Thyroid gland (tissue), 4 donors: ENCODE results near the gene SPDYC.

Experiments used
- POLR2A ChIP-seq, 2 donors: fragments of 450-650 bp; IDR thresholded peaks; one replicate each; pipeline ENCODE4 v1.6.1; 2017; ENCODE audit warnings: antibody characterized with exemption in 2 of 2, mild to moderate bottlenecking in 2 of 2, moderate library complexity in 1 of 2
- TF ChIP-seq, protein P1 (sequence below), 6 experiments: fragments of 200-600 bp in 3 of 6; fragments of 450-650 bp in 3 of 6; sonication (generic) in 3 of 6; IDR thresholded peaks; one replicate each; pipeline ENCODE4 v1.5.1; 2016 to 2019; ENCODE audit warnings: antibody characterized with exemption in 6 of 6, mild to moderate bottlenecking in 2 of 6, inconsistent platforms in 1 of 6, moderate library complexity in 1 of 6

DNA sequence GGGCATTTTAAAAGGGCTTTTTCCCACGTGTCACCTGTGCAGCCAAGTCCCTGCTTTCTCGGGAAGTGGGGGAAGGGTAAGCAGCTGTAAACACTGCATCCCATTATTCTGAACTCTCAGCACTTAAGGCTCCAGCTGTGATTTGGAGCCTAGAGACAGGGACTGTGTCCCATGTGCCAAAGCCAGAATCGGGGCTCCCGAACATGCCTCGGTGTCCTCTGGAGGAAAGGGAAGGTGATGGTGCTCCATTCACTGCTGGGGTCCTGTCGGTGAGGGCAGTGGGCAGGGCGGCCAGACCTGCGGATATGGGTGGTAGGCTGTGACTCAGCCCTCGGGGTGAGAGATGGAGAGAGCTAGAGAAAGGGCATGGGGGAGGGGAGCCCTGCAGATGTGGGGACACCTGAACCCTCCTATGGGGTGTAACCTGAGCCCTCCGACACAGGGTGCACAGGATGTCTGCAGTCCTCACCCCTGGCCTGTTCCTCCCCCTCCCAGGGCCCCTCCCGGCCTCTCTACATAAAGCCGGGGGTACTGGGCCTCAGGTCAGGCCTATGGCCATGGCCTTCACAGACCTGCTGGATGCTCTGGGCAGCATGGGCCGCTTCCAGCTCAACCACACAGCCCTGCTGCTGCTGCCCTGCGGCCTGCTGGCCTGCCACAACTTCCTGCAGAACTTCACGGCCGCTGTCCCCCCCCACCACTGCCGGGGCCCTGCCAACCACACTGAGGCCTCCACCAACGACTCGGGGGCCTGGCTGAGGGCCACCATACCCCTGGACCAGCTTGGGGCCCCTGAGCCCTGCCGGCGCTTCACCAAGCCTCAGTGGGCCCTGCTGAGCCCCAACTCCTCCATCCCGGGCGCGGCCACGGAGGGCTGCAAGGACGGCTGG lies 43.5 kb downstream of the SPDYC start:
- TF ChIP-seq, protein P1, sequence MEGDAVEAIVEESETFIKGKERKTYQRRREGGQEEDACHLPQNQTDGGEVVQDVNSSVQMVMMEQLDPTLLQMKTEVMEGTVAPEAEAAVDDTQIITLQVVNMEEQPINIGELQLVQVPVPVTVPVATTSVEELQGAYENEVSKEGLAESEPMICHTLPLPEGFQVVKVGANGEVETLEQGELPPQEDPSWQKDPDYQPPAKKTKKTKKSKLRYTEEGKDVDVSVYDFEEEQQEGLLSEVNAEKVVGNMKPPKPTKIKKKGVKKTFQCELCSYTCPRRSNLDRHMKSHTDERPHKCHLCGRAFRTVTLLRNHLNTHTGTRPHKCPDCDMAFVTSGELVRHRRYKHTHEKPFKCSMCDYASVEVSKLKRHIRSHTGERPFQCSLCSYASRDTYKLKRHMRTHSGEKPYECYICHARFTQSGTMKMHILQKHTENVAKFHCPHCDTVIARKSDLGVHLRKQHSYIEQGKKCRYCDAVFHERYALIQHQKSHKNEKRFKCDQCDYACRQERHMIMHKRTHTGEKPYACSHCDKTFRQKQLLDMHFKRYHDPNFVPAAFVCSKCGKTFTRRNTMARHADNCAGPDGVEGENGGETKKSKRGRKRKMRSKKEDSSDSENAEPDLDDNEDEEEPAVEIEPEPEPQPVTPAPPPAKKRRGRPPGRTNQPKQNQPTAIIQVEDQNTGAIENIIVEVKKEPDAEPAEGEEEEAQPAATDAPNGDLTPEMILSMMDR (IDR thresholded peaks at IDR 0.05): no peak
- no peak for TF ChIP-seq POLR2A (IDR thresholded peaks at IDR 0.05)
